Activated CD4-positive, alpha-beta T cell treated with anti-CD3 and anti-CD28 coated beads for 36 hours (primary cell): ENCODE measurements around the gene MRPL57. TPM values are rescaled to one million over a fixed set of nuclear protein-coding genes. Genes with fewer than 3 reads are reported as not detected.
"Not testable (repeated sequence)": the region's sequence is repeated elsewhere in the genome, so short reads cannot be mapped to it uniquely, and the experiment has no call there.

ENCODE experiments used
- ATAC-seq: fragments of 200-7000 bp; cut with Tn5 transposase; one replicate; pipeline ENCODE4 v1.10.0; 2021; ENCODE audit warnings: mild to moderate bottlenecking, moderate library complexity
- CTCF ChIA-PET: fragments of 350-600 bp; sonication (Branson Sonifier 250); formaldehyde crosslinking; loops from one replicate; lab custom pipeline; 2021; ENCODE audit warnings: antibody characterized with exemption; lab: Charles Lee
- POLR2A ChIA-PET: fragments of 350-600 bp; sonication (Branson Sonifier 250); formaldehyde crosslinking; loops from one replicate; lab custom pipeline; 2021; ENCODE audit warnings: antibody characterized with exemption, inconsistent platforms; lab: Charles Lee
- DNase-seq: peaks from one replicate; pipeline ENCODE4 v3.0.0-alpha.2; 2020
- H3K27ac Mint-ChIP-seq: one replicate; pipeline ENCODE4 v1.8.0; 2021; ENCODE audit warnings: mixed read lengths
- H3K27me3 Mint-ChIP-seq: one replicate; pipeline ENCODE4 v1.8.0; 2021; ENCODE audit warnings: mixed read lengths
- H3K36me3 Mint-ChIP-seq: one replicate; pipeline ENCODE4 v1.8.0; 2021; ENCODE audit warnings: low read depth, mixed read lengths
- H3K4me1 Mint-ChIP-seq: one replicate; pipeline ENCODE4 v1.8.0; 2021; ENCODE audit warnings: mixed read lengths
- H3K4me3 Mint-ChIP-seq: one replicate; pipeline ENCODE4 v1.8.0; 2021; ENCODE audit warnings: mild to moderate bottlenecking, moderate library complexity, mixed read lengths
- H3K9me3 Mint-ChIP-seq: one replicate; pipeline ENCODE4 v1.8.0; 2021; ENCODE audit warnings: low read depth, mixed read lengths
- intact Hi-C, 2 experiments: fragments of 100-400 bp; cut with DNase I in 1 of 2; cut with micrococcal nuclease in 1 of 2; formaldehyde crosslinking; loops; one replicate each; pipeline versions ENCODE4 v1.14.2 to v1.15.1; 2022 to 2024; cut with DNase I, micrococcal nuclease
- total RNA-seq, 2 experiments: library from RNA; stranded (reverse); gene quantifications; one replicate each; pipeline ENCODE4 v1.2.3, GENCODE V29; 2021

Gene MRPL57
- 10 to 100 TPM; 18.6 to 23.0 TPM for total RNA-seq

DNA sequence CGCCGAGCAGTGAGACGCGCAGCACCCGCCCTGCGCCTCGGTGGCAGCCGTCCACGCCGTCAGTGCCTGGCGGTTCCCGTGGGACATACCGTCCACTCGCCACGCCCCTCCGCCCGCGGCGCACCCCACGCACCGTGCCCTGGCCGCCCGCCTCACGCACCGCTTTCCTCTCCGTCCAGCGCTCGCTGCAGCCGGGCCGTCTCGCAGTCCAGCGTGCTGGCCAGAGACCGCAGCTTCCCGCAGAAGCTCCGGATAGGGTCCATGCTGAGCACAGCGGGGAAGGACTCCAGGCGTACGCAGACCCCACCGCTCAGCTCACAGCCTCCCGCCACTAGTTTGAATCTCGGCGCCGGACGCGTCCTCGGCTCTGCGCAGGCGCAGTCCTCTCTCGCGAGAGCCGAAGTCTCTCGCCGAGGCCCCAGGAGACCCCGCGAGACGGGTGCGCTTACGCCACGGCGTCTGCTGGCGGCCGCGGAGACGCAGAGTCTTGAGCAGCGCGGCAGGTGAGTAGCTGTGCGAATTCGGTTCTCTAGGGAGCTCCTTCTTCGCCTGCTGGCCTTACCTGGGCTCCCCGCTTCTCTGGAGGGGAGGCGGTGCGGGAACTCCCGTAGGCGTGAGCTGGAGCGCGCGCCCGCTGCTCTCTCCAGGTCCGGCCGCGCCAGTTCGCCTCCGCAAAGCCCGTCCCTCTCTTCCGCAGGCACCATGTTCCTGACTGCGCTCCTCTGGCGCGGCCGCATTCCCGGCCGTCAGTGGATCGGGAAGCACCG is at the start of gene MRPL57, which contains the start of gene SKA3:
TSS of gene MRPL57 (plus strand) at position 444 of the 767 bp plus-strand sequence. CDS start at position 703, 259 bp downstream.
TSS of gene SKA3 (minus strand) at position 338 of the 767 bp plus-strand sequence. CDS start at position 263, 75 bp downstream.
- ChIA-PET CTCF (interaction anchor here (1.0 to 2.4 kb wide), 7 partner anchors 9 to 301 kb away, joined by 3 to 15 read pairs (median 4); no protein-coding TSS in a partner anchor), POLR2A (interaction anchor here (0.6 to 1.7 kb wide), 13 partner anchors 29 to 427 kb away, joined by 3 to 8 read pairs (median 3); partner anchors contain the start of genes EEF1AKMT1 and MICU2)
- no peaks in the 10 kb centered on the region for H3K9me3 Mint-ChIP-seq
- DNase-seq (peak; percentile 96), ATAC-seq (peak; percentile 96)
- no peaks in the 10 kb centered on the region for H3K27me3 Mint-ChIP-seq
- peaks cover 20% of the 10 kb centered on the region for H3K4me1 Mint-ChIP-seq
- peak within 1 kb of the TSS; percentile 97 for H3K27ac Mint-ChIP-seq
- peak within 1 kb of the TSS; percentile 98 for H3K4me3 Mint-ChIP-seq
- intact Hi-C loops, result loop anchor here (1.0 to 10.0 kb wide), 14 partner anchors 66 to 472 kb away; partner anchors contain the start of genes EEF1AKMT1 (in 1 of the 2), IL17D (in 1 of the 2), XPO4 (in 1 of the 2) and ZDHHC20 (in 1 of the 2)
- H3K36me3 Mint-ChIP-seq, result peaks cover 25% of the 10 kb centered on the region

GRCh38 chr13:21130116-21130515 is 46.3 kb upstream of the MRPL57 start:
- DNase-seq, result no peak
- intact Hi-C loops, result loop anchor here in 1 of 2 experiments (5.0 kb wide), 1 partner anchor 188 kb away; no protein-coding TSS in a partner anchor
- H3K4me1 Mint-ChIP-seq, result no peaks in the 10 kb centered on the region
- H3K9me3 Mint-ChIP-seq, result no peaks in the 10 kb centered on the region
- H3K27ac Mint-ChIP-seq, result no peak overlapping the region
- peaks cover 5% of the 10 kb centered on the region for H3K27me3 Mint-ChIP-seq
- ATAC-seq, result no peak
- no peaks in the 10 kb centered on the region for H3K36me3 Mint-ChIP-seq
- no peak overlapping the region for H3K4me3 Mint-ChIP-seq
- ChIA-PET POLR2A (no interaction called here), CTCF (interaction anchor here (0.6 to 1.7 kb wide), 3 partner anchors 36 to 109 kb away, joined by 3 to 4 read pairs (median 3); no protein-coding TSS in a partner anchor)

- Mint-ChIP-seq H3K36me3 (no peaks in the 10 kb centered on the region), H3K27me3 (peaks cover 8% of the 10 kb centered on the region), H3K9me3 (no peaks in the 10 kb centered on the region), H3K4me3 (no peak overlapping the region), H3K4me1 (no peaks in the 10 kb centered on the region), H3K27ac (no peak overlapping the region)
- intact Hi-C loops, result loop anchor here in 1 of 2 experiments (2.0 to 5.0 kb wide), 2 partner anchors 22 to 191 kb away; no protein-coding TSS in a partner anchor
- ATAC-seq, result no peak
- no peak for DNase-seq
- CTCF ChIA-PET, result interaction anchor here (0.9 kb wide), 1 partner anchor 16 kb away, joined by 3 read pairs; no protein-coding TSS in a partner anchor
- POLR2A ChIA-PET, result no interaction called here
Observed at GRCh38 chr13:21133077-21133476, 43.4 kb upstream of the MRPL57 start.

DNA sequence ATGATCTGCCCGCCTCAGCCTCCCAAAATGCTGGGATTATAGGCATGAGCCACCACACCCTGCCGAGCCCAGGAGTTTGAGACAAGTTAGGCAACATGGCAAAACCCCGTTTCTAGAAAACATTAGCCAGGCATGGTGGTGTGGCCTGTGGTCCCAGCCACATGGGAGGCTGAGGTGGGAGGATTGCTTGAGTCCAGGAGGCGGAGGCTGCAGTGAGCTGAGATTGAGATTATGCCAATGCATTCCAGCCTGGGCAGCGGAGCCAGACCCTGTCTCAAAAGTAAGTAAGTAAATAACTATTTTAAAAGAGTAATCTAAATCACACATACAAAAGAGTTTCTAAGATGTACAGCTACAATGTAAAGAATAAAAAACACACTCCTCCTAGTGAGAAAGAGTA is 42.0 kb upstream of the MRPL57 start:
- H3K27ac Mint-ChIP-seq, result no peak overlapping the region
- DNase-seq, result no peak
- POLR2A ChIA-PET, result no interaction called here
- H3K27me3 Mint-ChIP-seq, result peaks cover 8% of the 10 kb centered on the region
- intact Hi-C loops, result loop anchor here in 1 of 2 experiments (5.0 kb wide), 1 partner anchor 192 kb away; no protein-coding TSS in a partner anchor
- H3K36me3 Mint-ChIP-seq, result no peaks in the 10 kb centered on the region
- H3K4me3 Mint-ChIP-seq, result no peak overlapping the region
- H3K9me3 Mint-ChIP-seq, result no peaks in the 10 kb centered on the region
- CTCF ChIA-PET, result interaction anchor here (1.1 kb wide), 1 partner anchor 343 kb away, joined by 4 read pairs; no protein-coding TSS in a partner anchor
- peaks cover 1% of the 10 kb centered on the region for H3K4me1 Mint-ChIP-seq
- no peak for ATAC-seq

GRCh38 chr13:21135833-21136232 is 40.6 kb upstream of the MRPL57 start:
- H3K9me3 Mint-ChIP-seq, POLR2A ChIA-PET, H3K36me3 Mint-ChIP-seq, H3K27me3 Mint-ChIP-seq, ATAC-seq, H3K4me3 Mint-ChIP-seq, H3K4me1 Mint-ChIP-seq, intact Hi-C loops, DNase-seq, H3K27ac Mint-ChIP-seq: not testable (repeated sequence)
- CTCF ChIA-PET, result interaction anchor here (0.7 kb wide), 1 partner anchor 10 kb away, joined by 3 read pairs; no protein-coding TSS in a partner anchor

DNA sequence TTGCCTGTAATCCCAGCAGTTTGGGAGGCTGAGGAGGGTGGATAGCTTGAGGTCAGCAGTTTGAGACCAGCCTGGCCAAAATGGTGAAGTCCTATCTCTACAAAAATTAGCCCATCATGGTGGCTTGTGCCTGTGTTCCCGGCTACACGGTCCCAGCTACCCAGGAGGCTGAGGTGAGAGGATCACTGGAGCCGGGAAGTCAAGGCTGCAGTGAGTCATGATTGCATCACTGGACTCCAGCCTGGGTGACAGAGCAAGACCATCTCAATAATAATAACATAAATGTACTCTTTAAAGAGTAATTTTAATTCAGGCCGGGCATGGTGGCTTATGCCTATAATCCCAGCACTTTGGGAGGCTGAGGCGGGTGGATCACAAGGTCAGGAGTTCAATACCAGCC is 38.8 kb upstream of the MRPL57 start:
- Mint-ChIP-seq H3K36me3 (peaks cover 19% of the 10 kb centered on the region), H3K27ac (no peak overlapping the region), H3K4me3 (no peak overlapping the region), H3K4me1 (peaks cover 17% of the 10 kb centered on the region), H3K27me3 (peaks cover 8% of the 10 kb centered on the region), H3K9me3 (no peaks in the 10 kb centered on the region)
- intact Hi-C loops, result no loop called here
- POLR2A ChIA-PET, result interaction anchor here (0.6 kb wide), 1 partner anchor 234 kb away, joined by 6 read pairs; no protein-coding TSS in a partner anchor
- DNase-seq (no peak), ATAC-seq (no peak)
- CTCF ChIA-PET, result interaction anchor here (1.0 kb wide), 2 partner anchors 27 to 42 kb away, joined by 3 read pairs; no protein-coding TSS in a partner anchor

DNA sequence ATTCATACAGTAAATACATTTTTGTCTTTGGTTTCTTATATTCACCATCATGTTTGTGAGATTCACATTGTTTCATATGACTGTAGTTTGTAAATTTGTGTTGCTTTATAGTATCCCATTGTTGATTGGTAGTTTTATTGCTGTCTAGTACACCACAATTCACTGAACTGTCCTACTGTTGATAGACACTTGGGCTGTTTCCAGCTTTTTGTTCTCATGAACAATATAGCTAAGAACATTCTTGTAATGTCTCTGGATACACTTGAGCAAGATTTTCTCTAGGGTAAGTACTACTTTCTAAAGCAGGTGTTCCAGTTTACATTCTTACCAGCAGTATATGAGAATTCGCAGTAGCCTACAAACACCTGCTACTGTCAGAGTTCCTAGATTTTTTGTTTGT is 37.9 kb upstream of the MRPL57 start:
- no peak for ATAC-seq
- peak overlapping the region; percentile 93 for H3K4me3 Mint-ChIP-seq
- H3K9me3 Mint-ChIP-seq, result no peaks in the 10 kb centered on the region
- peaks cover 28% of the 10 kb centered on the region for H3K36me3 Mint-ChIP-seq
- peaks cover 25% of the 10 kb centered on the region for H3K4me1 Mint-ChIP-seq
- ChIA-PET CTCF (interaction anchor here (0.9 kb wide), 1 partner anchor 41 kb away, joined by 4 read pairs; no protein-coding TSS in a partner anchor), POLR2A (no interaction called here)
- peak overlapping the region; percentile 60 for H3K27ac Mint-ChIP-seq
- intact Hi-C loops, result no loop called here
- H3K27me3 Mint-ChIP-seq, result peaks cover 2% of the 10 kb centered on the region
- no peak for DNase-seq

DNA sequence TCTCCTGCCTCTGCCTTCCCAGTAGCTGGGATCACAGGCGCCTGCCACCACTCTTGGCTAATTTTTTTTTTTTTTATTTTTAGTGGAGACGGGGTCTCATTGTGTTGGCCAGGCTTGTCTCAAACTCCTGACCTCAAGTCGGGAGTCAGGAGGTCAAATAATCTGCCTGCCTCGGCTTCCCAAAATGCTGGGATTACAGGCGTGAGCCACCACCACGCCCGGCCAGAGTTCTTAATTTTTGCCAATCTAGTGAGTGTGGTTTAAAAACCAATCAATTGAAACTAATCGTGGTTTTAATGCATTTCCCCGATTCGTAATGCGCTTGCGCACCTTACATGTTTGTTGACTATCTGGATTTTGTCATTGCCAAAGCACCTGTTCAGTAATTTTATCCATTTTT is 37.1 kb upstream of the MRPL57 start:
- Mint-ChIP-seq H3K36me3 (peaks cover 32% of the 10 kb centered on the region), H3K27ac (peak overlapping the region; percentile 98), H3K4me3 (peak overlapping the region; percentile 93), H3K27me3 (peaks cover 2% of the 10 kb centered on the region), H3K4me1 (peaks cover 29% of the 10 kb centered on the region), H3K9me3 (no peaks in the 10 kb centered on the region)
- DNase-seq, result no peak
- ATAC-seq, result no peak
- intact Hi-C loops, result no loop called here
- POLR2A ChIA-PET, result no interaction called here
- CTCF ChIA-PET, result interaction anchor here (0.9 kb wide), 1 partner anchor 41 kb away, joined by 4 read pairs; no protein-coding TSS in a partner anchor

- Mint-ChIP-seq H3K4me3 (peak overlapping the region; percentile 93), H3K4me1 (peaks cover 34% of the 10 kb centered on the region), H3K27me3 (no peaks in the 10 kb centered on the region), H3K27ac (peak overlapping the region; percentile 64), H3K36me3 (peaks cover 48% of the 10 kb centered on the region), H3K9me3 (no peaks in the 10 kb centered on the region)
- intact Hi-C loops, result no loop called here
- DNase-seq (no peak), ATAC-seq (no peak)
- ChIA-PET POLR2A (interaction anchor here (1.0 kb wide), 1 partner anchor 34 kb away, joined by 3 read pairs; the partner anchor contains the start of genes MRPL57 and SKA3), CTCF (interaction anchor here (0.6 kb wide), 1 partner anchor 31 kb away, joined by 3 read pairs; no protein-coding TSS in a partner anchor)
Observed at GRCh38 chr13:21142766-21143165, 33.7 kb upstream of the MRPL57 start.

GRCh38 chr13:21147827-21148226 is 28.6 kb upstream of the MRPL57 start:
- Mint-ChIP-seq H3K4me1 (peaks cover 28% of the 10 kb centered on the region), H3K4me3 (no peak overlapping the region), H3K9me3 (no peaks in the 10 kb centered on the region), H3K27ac (peak overlapping the region; percentile 52), H3K36me3 (peaks cover 32% of the 10 kb centered on the region), H3K27me3 (no peaks in the 10 kb centered on the region)
- ChIA-PET POLR2A (interaction anchor here (1.1 kb wide), 1 partner anchor 28 kb away, joined by 3 read pairs; no protein-coding TSS in a partner anchor), CTCF (no interaction called here)
- ATAC-seq (no peak), DNase-seq (no peak)
- intact Hi-C loops, result no loop called here
